ENCODE measurements around the gene PTPRM.

The PTPRM gene

GRCh38 chr18:8051453-8051852, 484.3 kb downstream of the PTPRM start (continued):
- TF ChIP-seq CSRNP3 (CRISPR knock-in tag; IDR thresholded peaks at IDR 0.05) (no peak), ZNF565 (CRISPR knock-in tag; conservative IDR thresholded peaks at IDR 0.05; ENCODE audit: low read depth) (no peak), PPARA (CRISPR knock-in tag; IDR thresholded peaks at IDR 0.05; ENCODE audit: borderline replicate concordance) (no peak)

- ATAC-seq = no peak
- TF ChIP-seq ARNTL (CRISPR knock-in tag; IDR thresholded peaks at IDR 0.05; ENCODE audit: borderline replicate concordance, low read depth) (no peak), PATZ1 (CRISPR knock-in tag; IDR thresholded peaks at IDR 0.05; ENCODE audit: borderline replicate concordance) (no peak), BACH2 (CRISPR knock-in tag; IDR thresholded peaks at IDR 0.05; ENCODE audit: borderline replicate concordance) (no peak), TOX (CRISPR knock-in tag; IDR thresholded peaks at IDR 0.05; ENCODE audit: borderline replicate concordance) (no peak), OSR1 (CRISPR knock-in tag; IDR thresholded peaks at IDR 0.05) (no peak), TSHZ2 (CRISPR knock-in tag; IDR thresholded peaks at IDR 0.05) (no peak), ZFP30 (CRISPR knock-in tag; IDR thresholded peaks at IDR 0.05) (no peak), SNAI2 (CRISPR knock-in tag; IDR thresholded peaks at IDR 0.05) (no peak), GLIS3 (CRISPR knock-in tag; IDR thresholded peaks at IDR 0.05) (no peak), ZNF565 (CRISPR knock-in tag; conservative IDR thresholded peaks at IDR 0.05; ENCODE audit: low read depth) (no peak), CREB5 (CRISPR knock-in tag; IDR thresholded peaks at IDR 0.05; ENCODE audit: low read depth) (no peak), ZNF8 (CRISPR knock-in tag; IDR thresholded peaks at IDR 0.05) (no peak), ISL1 (CRISPR knock-in tag; IDR thresholded peaks at IDR 0.05) (no peak), TCF4 (CRISPR knock-in tag; IDR thresholded peaks at IDR 0.05; ENCODE audit: borderline replicate concordance) (no peak), CSDC2 (CRISPR knock-in tag; IDR thresholded peaks at IDR 0.05) (no peak), ESRRG (CRISPR knock-in tag; IDR thresholded peaks at IDR 0.05) (no peak), ZC3H10 (CRISPR knock-in tag; IDR thresholded peaks at IDR 0.05) (no peak), CSRNP3 (CRISPR knock-in tag; IDR thresholded peaks at IDR 0.05) (no peak), ZNF70 (CRISPR knock-in tag; IDR thresholded peaks at IDR 0.05) (no peak), PPARA (CRISPR knock-in tag; IDR thresholded peaks at IDR 0.05; ENCODE audit: borderline replicate concordance) (no peak)
These were observed 485.2 kb downstream of the PTPRM start for GRCh38 chr18:8052237-8052701.

GRCh38 chr18:8056723-8057122, 489.6 kb downstream of the PTPRM start:
- ATAC-seq = no peak
- TF ChIP-seq BACH2 (CRISPR knock-in tag; IDR thresholded peaks at IDR 0.05; ENCODE audit: borderline replicate concordance) (no peak), CREB5 (CRISPR knock-in tag; IDR thresholded peaks at IDR 0.05; ENCODE audit: low read depth) (no peak), ISL1 (CRISPR knock-in tag; IDR thresholded peaks at IDR 0.05) (no peak), POU6F1 (CRISPR knock-in tag; IDR thresholded peaks at IDR 0.05; ENCODE audit: borderline replicate concordance, low read depth) (no peak), ZFP3 (CRISPR knock-in tag; IDR thresholded peaks at IDR 0.05) (no peak), GLIS3 (CRISPR knock-in tag; IDR thresholded peaks at IDR 0.05) (no peak), ZNF70 (CRISPR knock-in tag; IDR thresholded peaks at IDR 0.05) (no peak), TSHZ2 (CRISPR knock-in tag; IDR thresholded peaks at IDR 0.05) (no peak), TCF4 (CRISPR knock-in tag; IDR thresholded peaks at IDR 0.05; ENCODE audit: borderline replicate concordance) (no peak), ZNF565 (CRISPR knock-in tag; conservative IDR thresholded peaks at IDR 0.05; ENCODE audit: low read depth) (no peak), CSDC2 (CRISPR knock-in tag; IDR thresholded peaks at IDR 0.05) (no peak)

Data from SK-N-SH treated with all-trans-retinoic acid at 6 μM for 48 hours (cell line).